GM19328 (cell line): ENCODE results near the gene GAS5.

Experiments used
- ATAC-seq: cut with Tn5 transposase; IDR thresholded peaks from one replicate; pipeline ENCODE4 v1.9.1; 2021; ENCODE audit warnings: mild to moderate bottlenecking, moderate library complexity; ENCODE audit not compliant: unreplicated experiment

The GAS5 gene

GRCh38 chr1:173832748-173833147 lies 35.0 kb downstream of the GAS5 start:
- no peak for ATAC-seq

- no peak for ATAC-seq
These were observed 40.2 kb downstream of the GAS5 start for GRCh38 chr1:173827611-173828010.

GRCh38 chr1:173824315-173825081 lies 43.3 kb downstream of the GAS5 start, which contains the start of the genes CENPL and DARS2:
CENPL (minus strand) TSS chr1:173824883; CDS start chr1:173811299, 13,584 bp downstream.
DARS2 (plus strand) TSS chr1:173824673; CDS start chr1:173825230, 557 bp downstream.
- ATAC-seq = peak; percentile 83

- peak; percentile 37 for ATAC-seq
These were observed 43.9 kb downstream of the GAS5 start for GRCh38 chr1:173823781-173824314.

- ATAC-seq = no peak
These were observed 46.1 kb downstream of the GAS5 start for GRCh38 chr1:173821680-173822079.

GRCh38 chr1:173818459-173818858 lies 49.3 kb downstream of the GAS5 start:
- ATAC-seq = no peak
